B cell (primary cell): ENCODE data around the gene SDSL. TPM values are rescaled to one million over a fixed set of nuclear protein-coding genes. Genes with fewer than 3 reads are reported as not detected.

Experiments used
- ATAC-seq: fragments of 200-7000 bp; cut with Tn5 transposase; one replicate; pipeline ENCODE4 v1.10.0; 2021; ENCODE audit warnings: low read depth, mild to moderate bottlenecking, moderate number of reproducible peaks, moderate library complexity
- CTCF ChIA-PET: fragments of 350-600 bp; sonication (Branson Sonifier 250); formaldehyde crosslinking; loops from one replicate; lab custom pipeline; 2021; ENCODE audit warnings: antibody characterized with exemption, inconsistent platforms; lab: Charles Lee
- POLR2A ChIA-PET: fragments of 350-600 bp; sonication (Branson Sonifier 250); formaldehyde crosslinking; loops from one replicate; lab custom pipeline; 2021; ENCODE audit warnings: antibody characterized with exemption; lab: Charles Lee
- DNase-seq: peaks from one replicate; pipeline ENCODE4 v3.0.0; 2013
- H2AFZ ChIP-seq: 2 replicates; pipeline ENCODE4 v1.6.1; 2012; ENCODE audit warnings: mild to moderate bottlenecking, low read depth, low read length; ENCODE audit not compliant: insufficient read depth, poor library complexity, severe bottlenecking
- H3K27ac ChIP-seq, 2 donors: 1 replicate in 1 of 2; 2 replicates in 1 of 2; pipeline ENCODE4 v1.5.1; 2012 to 2013; ENCODE audit warnings: low read length in 2 of 2, mild to moderate bottlenecking in 2 of 2, moderate library complexity in 1 of 2
- H3K27me3 ChIP-seq, 4 experiments: fragments of 200-600 bp in 1 of 4; sonication (generic) in 1 of 4; replicated peaks in 1 of 4; 1 replicate in 2 of 4; 2 replicates in 2 of 4; pipeline versions ENCODE4 v1.6.1 to v1.7.0; 2013 to 2016; ENCODE audit warnings: low read length in 3 of 4, mild to moderate bottlenecking in 2 of 4, mixed read lengths in 1 of 4, moderate library complexity in 1 of 4; ENCODE audit not compliant: insufficient read depth in 4 of 4, control insufficient read depth in 3 of 4; ENCODE audit errors: control extremely low read depth in 1 of 4
- H3K36me3 ChIP-seq, 2 experiments: replicated peaks in 1 of 2; 1 replicate in 1 of 2; 2 replicates in 1 of 2; pipeline versions ENCODE4 v1.6.1 to v1.7.1; 2013; ENCODE audit warnings: low read length in 1 of 2; ENCODE audit not compliant: insufficient read depth in 2 of 2, control insufficient read depth in 1 of 2; ENCODE audit errors: control extremely low read depth in 1 of 2, extremely low read depth in 1 of 2
- H3K4me1 ChIP-seq, 2 donors: fragments of 200-600 bp in 1 of 2; sonication (generic) in 1 of 2; 1 replicate in 1 of 2; 2 replicates in 1 of 2; pipeline versions ENCODE4 v1.5.1 to v1.6.1; 2013 to 2017; ENCODE audit warnings: low read length in 2 of 2; ENCODE audit not compliant: control insufficient read depth in 2 of 2, insufficient read depth in 2 of 2
- H3K4me2 ChIP-seq: replicated peaks from 2 replicates; pipeline ENCODE3; 2012; ENCODE audit warnings: mild to moderate bottlenecking, low read depth, low read length; ENCODE audit not compliant: poor library complexity, severe bottlenecking
- H3K4me3 ChIP-seq, 5 experiments: fragments of 200-600 bp in 1 of 5; sonication (generic) in 1 of 5; 1 replicate in 3 of 5; 2 replicates in 2 of 5; pipeline versions ENCODE4 v1.5.1 to v1.7.0; 2011 to 2016; ENCODE audit warnings: low read length in 4 of 5, mild to moderate bottlenecking in 4 of 5, low read depth in 2 of 5, control low read depth in 1 of 5, moderate library complexity in 1 of 5; ENCODE audit not compliant: insufficient read depth in 1 of 5; ENCODE audit errors: control extremely low read depth in 1 of 5, extremely low read depth in 1 of 5
- H3K79me2 ChIP-seq: fragments of 200-600 bp; sonication (generic); one replicate; pipeline ENCODE4 v1.6.0; 2016; ENCODE audit warnings: low read length; ENCODE audit not compliant: control insufficient read depth, insufficient read depth
- H3K9ac ChIP-seq: fragments of 200-600 bp; sonication (generic); 2 replicates; pipeline ENCODE4 v1.6.1; 2017; ENCODE audit warnings: mild to moderate bottlenecking, low read length, moderate library complexity
- H3K9me3 ChIP-seq, 3 donors: one replicate each; pipeline versions ENCODE4 v1.6.1 to v1.7.1; 2013; ENCODE audit warnings: low read length in 2 of 3; ENCODE audit not compliant: control insufficient read depth in 2 of 3, insufficient read depth in 1 of 3; ENCODE audit errors: control extremely low read depth in 1 of 3
- H4K20me1 ChIP-seq: 2 replicates; pipeline ENCODE4 v1.6.0; 2012; ENCODE audit warnings: mild to moderate bottlenecking, low read length; ENCODE audit not compliant: insufficient read depth, control insufficient read depth, poor library complexity, severe bottlenecking
- H3K27ac Mint-ChIP-seq: one replicate; pipeline ENCODE4 v1.8.0; 2021; ENCODE audit warnings: mixed read lengths
- H3K27me3 Mint-ChIP-seq: one replicate; pipeline ENCODE4 v1.8.0; 2021; ENCODE audit warnings: mixed read lengths
- H3K4me1 Mint-ChIP-seq: one replicate; pipeline ENCODE4 v1.8.0; 2021; ENCODE audit warnings: mixed read lengths
- H3K4me3 Mint-ChIP-seq: one replicate; pipeline ENCODE4 v1.8.0; 2021; ENCODE audit warnings: mixed read lengths
- H3K9me3 Mint-ChIP-seq: one replicate; pipeline ENCODE4 v1.8.0; 2022; ENCODE audit warnings: mixed read lengths; ENCODE audit not compliant: insufficient read depth
- CTCF ChIP-seq: fragments of 200-600 bp; IDR thresholded peaks from one replicate; pipeline ENCODE4 v1.8.0; 2022; ENCODE audit warnings: antibody characterized with exemption, mild to moderate bottlenecking
- EZH2 ChIP-seq: IDR thresholded peaks from 2 replicates; pipeline ENCODE4 v1.6.1; 2012; ENCODE audit warnings: borderline replicate concordance, low read depth, mild to moderate bottlenecking, moderate library complexity, low read length; ENCODE audit not compliant: insufficient read depth, poor library complexity, severe bottlenecking
- WGBS: methylation state at CpG from one replicate; pipeline ENCODE4 v1.1.5; 2013; ENCODE audit warnings: missing lambda C conversion rate; ENCODE audit not compliant: insufficient coverage; 5-methylcytosine and 5-hydroxymethylcytosine counted together
- intact Hi-C: fragments of 100-400 bp; cut with micrococcal nuclease; formaldehyde crosslinking; loops from one replicate; pipeline ENCODE4 v1.10.0; 2022
- polyA plus RNA-seq: library from polyadenylated mRNA; depleted of rRNA; stranded (reverse); fragments of >200 nt; gene quantifications from 2 replicates; pipeline ENCODE4 v1.2.3, GENCODE V29; 2012
- total RNA-seq, 2 donors: library from RNA; stranded (reverse); fragments of 120-200 nt in 1 of 2; gene quantifications; 1 replicate in 1 of 2; 2 replicates in 1 of 2; pipeline versions ENCODE4 v1.2.3 to v1.2.4, GENCODE V29; 2013 to 2022

The SDSL gene
- total and polyA plus RNA-seq, 2 donors (not counting 1 experiment from before 2014, with no cell fraction given) = 0.15 to 0.64 TPM

- no peak overlapping the region for H3K4me3 Mint-ChIP-seq
- Histone ChIP-seq H3K4me3 (no peak overlapping the region), H3K79me2 (no peaks in the 10 kb centered on the region), H3K9ac (no peak overlapping the region), H3K4me1 (peaks cover 4 to 13% of the 10 kb centered on the region in 2 donors), H3K27ac (no peak overlapping the region), H3K27me3 (peaks cover 0 to 92% (median 71%) of the 10 kb centered on the region in 4 experiments), H3K36me3 (no peaks in the 10 kb centered on the region), H3K4me2 (no peak overlapping the region), H3K9me3 (peaks cover 0 to 30% (median 0%) of the 10 kb centered on the region in 3 donors), H2AFZ (no peak overlapping the region), H4K20me1 (no peaks in the 10 kb centered on the region)
- H3K9me3 Mint-ChIP-seq = peaks cover 2% of the 10 kb centered on the region
- TF ChIP-seq EZH2 (no peak), CTCF (no peak)
- WGBS = 10% methylated on average over 50 of the region's 58 CpGs
- H3K4me1 Mint-ChIP-seq = peaks cover 21% of the 10 kb centered on the region
- DNase-seq (no peak), ATAC-seq (no peak)
- no peak overlapping the region for H3K27ac Mint-ChIP-seq
- POLR2A ChIA-PET = no interaction called here
- peaks cover 74% of the 10 kb centered on the region for H3K27me3 Mint-ChIP-seq
- CTCF ChIA-PET = no interaction called here
- intact Hi-C loops = no loop called here
These were observed 54.2 kb downstream of the SDSL start for GRCh38 chr12:113476176-113476986.

GRCh38 chr12:113477171-113477841, 55.1 kb downstream of the SDSL start:
- intact Hi-C loops = no loop called here
- WGBS = 8% methylated on average over 7 of the region's 7 CpGs
- H3K4me2 ChIP-seq = no peak overlapping the region
- DNase-seq (no peak), ATAC-seq (no peak)
- TF ChIP-seq CTCF = no peak
- TF ChIP-seq EZH2 = no peak
- peaks cover 2% of the 10 kb centered on the region for H3K9me3 Mint-ChIP-seq
- POLR2A ChIA-PET = no interaction called here
- H3K4me1 ChIP-seq = peaks cover 4 to 13% of the 10 kb centered on the region in 2 donors
- CTCF ChIA-PET = no interaction called here
- H3K4me3 Mint-ChIP-seq = no peak overlapping the region
- H4K20me1 ChIP-seq = no peaks in the 10 kb centered on the region
- H3K36me3 ChIP-seq = no peaks in the 10 kb centered on the region
- peaks cover 0 to 90% (median 70%) of the 10 kb centered on the region in 4 experiments for H3K27me3 ChIP-seq
- H3K27me3 Mint-ChIP-seq = peaks cover 76% of the 10 kb centered on the region
- no peak overlapping the region for H3K27ac Mint-ChIP-seq
- H3K4me1 Mint-ChIP-seq = peaks cover 18% of the 10 kb centered on the region
- H3K9me3 ChIP-seq = peaks cover 0 to 30% (median 0%) of the 10 kb centered on the region in 3 donors
- H3K27ac ChIP-seq = no peak overlapping the region
- H3K79me2 ChIP-seq = no peaks in the 10 kb centered on the region
- H3K9ac ChIP-seq = no peak overlapping the region
- no peak overlapping the region for H2AFZ ChIP-seq
- H3K4me3 ChIP-seq = no peak overlapping the region
